GM21381 (cell line): Measurements from ENCODE around the gene CCDC157.
"Not testable (repeated sequence)": the region's sequence is repeated elsewhere in the genome, so short reads cannot be mapped to it uniquely, and the experiment has no call there.

Source experiments
- ATAC-seq: cut with Tn5 transposase; IDR thresholded peaks from one replicate; pipeline ENCODE4 v1.9.1; 2021; ENCODE audit warnings: mild to moderate bottlenecking, moderate library complexity; ENCODE audit not compliant: unreplicated experiment

The CCDC157 gene

GRCh38 chr22:30325724-30326254 is 31.0 kb upstream of the CCDC157 start:
- no peak for ATAC-seq

GRCh38 chr22:30326255-30326705 is 30.5 kb upstream of the CCDC157 start:
- ATAC-seq, result peak; percentile 29

- peak; percentile 89 for ATAC-seq
These were observed 30.0 kb upstream of the CCDC157 start, which contains the start of gene TBC1D10A for GRCh38 chr22:30326706-30327362. TSS of gene TBC1D10A (minus strand) at chr22:30326941. CDS start at chr22:30326881, 60 bp downstream.

GRCh38 chr22:30327864-30328345 is 28.9 kb upstream of the CCDC157 start:
- ATAC-seq, result no peak

- ATAC-seq, result no peak
These were observed 28.2 kb upstream of the CCDC157 start for GRCh38 chr22:30328466-30329049.

- ATAC-seq, result no peak
These were observed 24.3 kb upstream of the CCDC157 start for GRCh38 chr22:30332551-30332950.

GRCh38 chr22:30332994-30333706 is 23.7 kb upstream of the CCDC157 start:
- ATAC-seq, result no peak

GRCh38 chr22:30333707-30334087 is 23.1 kb upstream of the CCDC157 start:
- no peak for ATAC-seq

GRCh38 chr22:30334646-30335045 is 22.2 kb upstream of the CCDC157 start:
- no peak for ATAC-seq

- no peak for ATAC-seq
These were observed 21.6 kb upstream of the CCDC157 start for GRCh38 chr22:30335236-30335635.

GRCh38 chr22:30336752-30337460 is 19.9 kb upstream of the CCDC157 start:
- ATAC-seq, result no peak

- ATAC-seq, result no peak
These were observed 19.4 kb upstream of the CCDC157 start for GRCh38 chr22:30337461-30337778.

- ATAC-seq, result not testable (repeated sequence)
These were observed 18.5 kb upstream of the CCDC157 start for GRCh38 chr22:30338341-30338740.

- ATAC-seq, result no peak
These were observed 18.0 kb upstream of the CCDC157 start for GRCh38 chr22:30338802-30339201.

GRCh38 chr22:30340911-30341685 is 15.7 kb upstream of the CCDC157 start:
- no peak for ATAC-seq

- no peak for ATAC-seq
These were observed 12.2 kb upstream of the CCDC157 start for GRCh38 chr22:30344447-30345200.

- ATAC-seq, result no peak
These were observed 9.4 kb upstream of the CCDC157 start for GRCh38 chr22:30347255-30347892.

- no peak for ATAC-seq
These were observed 8.4 kb upstream of the CCDC157 start for GRCh38 chr22:30348404-30348803.

- no peak for ATAC-seq
These were observed 8.0 kb upstream of the CCDC157 start for GRCh38 chr22:30348809-30349208.
